Measurements from ENCODE around the gene DRG1.
"Not testable (repeated sequence)": the region's sequence is repeated elsewhere in the genome, so short reads cannot be mapped to it uniquely, and the experiment has no call there.

The DRG1 gene

DNA sequence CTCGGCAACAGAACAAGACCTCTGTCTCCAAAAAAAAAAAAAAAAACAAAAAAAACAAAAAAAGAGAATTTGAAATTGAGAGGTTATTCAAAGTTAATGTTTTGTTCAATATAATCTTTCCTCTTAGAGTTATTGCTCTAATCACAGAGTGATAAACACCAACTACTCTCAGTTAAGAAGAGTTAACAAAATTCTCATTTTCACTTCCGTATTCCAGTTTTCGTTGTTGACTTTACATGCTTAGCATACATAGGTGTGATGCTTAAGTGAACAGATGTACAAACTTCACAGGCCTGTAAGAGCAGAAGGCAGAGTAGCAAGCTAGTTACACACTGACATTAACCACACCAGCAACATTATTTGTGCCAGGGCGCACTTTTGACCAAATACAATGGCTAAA is 77.9 kb downstream of the DRG1 start:
- TF ChIP-seq TARDBP (IDR thresholded peaks at IDR 0.05) (no peak), CTBP1 (IDR thresholded peaks at IDR 0.05; ENCODE audit: borderline replicate concordance) (no peak), FOXK2 (IDR thresholded peaks at IDR 0.05) (no peak), FOXM1 (IDR thresholded peaks at IDR 0.05; ENCODE audit: borderline replicate concordance) (no peak), HDGF (IDR thresholded peaks at IDR 0.05; ENCODE audit: borderline replicate concordance) (no peak), SUZ12 (IDR thresholded peaks at IDR 0.05) (no peak), ZNF384 (IDR thresholded peaks at IDR 0.05) (no peak), NFRKB (IDR thresholded peaks at IDR 0.05) (no peak), BHLHE40 (IDR thresholded peaks at IDR 0.05; ENCODE audit: borderline replicate concordance) (no peak), SP1 (IDR thresholded peaks at IDR 0.05) (no peak), ELF4 (IDR thresholded peaks at IDR 0.05) (no peak), LEF1 (IDR thresholded peaks at IDR 0.05; ENCODE audit: borderline replicate concordance) (no peak), ARNT (IDR thresholded peaks at IDR 0.05) (no peak), L3MBTL2 (conservative IDR thresholded peaks at IDR 0.05) (no peak), FOXA1 (IDR thresholded peaks at IDR 0.05) (no peak)
- TF ChIP-seq, protein P1, sequence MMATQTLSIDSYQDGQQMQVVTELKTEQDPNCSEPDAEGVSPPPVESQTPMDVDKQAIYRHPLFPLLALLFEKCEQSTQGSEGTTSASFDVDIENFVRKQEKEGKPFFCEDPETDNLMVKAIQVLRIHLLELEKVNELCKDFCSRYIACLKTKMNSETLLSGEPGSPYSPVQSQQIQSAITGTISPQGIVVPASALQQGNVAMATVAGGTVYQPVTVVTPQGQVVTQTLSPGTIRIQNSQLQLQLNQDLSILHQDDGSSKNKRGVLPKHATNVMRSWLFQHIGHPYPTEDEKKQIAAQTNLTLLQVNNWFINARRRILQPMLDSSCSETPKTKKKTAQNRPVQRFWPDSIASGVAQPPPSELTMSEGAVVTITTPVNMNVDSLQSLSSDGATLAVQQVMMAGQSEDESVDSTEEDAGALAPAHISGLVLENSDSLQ (IDR thresholded peaks at IDR 0.05): no peak
- ChIA-PET POLR2A (no interaction called here), CTCF (interaction anchor here (0.6 kb wide), 1 partner anchor 843 kb away, joined by 3 read pairs; no protein-coding TSS in a partner anchor)
- DNase-seq (ENCODE audit: extremely low spot score): no peak

DNA sequence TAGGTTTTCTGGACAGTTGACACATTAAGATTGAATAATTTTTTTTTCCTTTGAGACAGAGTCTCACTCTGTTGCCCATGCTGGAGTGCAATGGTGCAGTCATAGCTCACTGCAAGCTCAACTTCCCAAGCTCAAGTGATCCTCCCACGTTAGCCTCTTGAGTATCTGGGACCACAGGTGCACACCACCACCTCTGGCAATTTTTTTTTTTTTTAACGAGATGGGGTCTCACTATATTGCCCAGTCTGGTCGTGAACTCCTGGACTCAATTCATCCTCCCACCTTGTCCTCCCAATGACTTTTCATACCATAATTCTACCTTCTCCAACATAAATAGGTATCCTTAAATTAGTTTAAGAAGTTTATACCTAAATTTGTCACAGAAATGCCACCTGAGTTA is 81.7 kb downstream of the DRG1 start:
- TF ChIP-seq SUZ12 (IDR thresholded peaks at IDR 0.05) (no peak), TARDBP (IDR thresholded peaks at IDR 0.05) (no peak), L3MBTL2 (conservative IDR thresholded peaks at IDR 0.05) (no peak), ARNT (IDR thresholded peaks at IDR 0.05) (no peak), SP1 (IDR thresholded peaks at IDR 0.05) (no peak), BHLHE40 (IDR thresholded peaks at IDR 0.05; ENCODE audit: borderline replicate concordance) (no peak), CTBP1 (IDR thresholded peaks at IDR 0.05; ENCODE audit: borderline replicate concordance) (no peak), HDGF (IDR thresholded peaks at IDR 0.05; ENCODE audit: borderline replicate concordance) (no peak), FOXK2 (IDR thresholded peaks at IDR 0.05) (no peak), FOXA1 (IDR thresholded peaks at IDR 0.05) (no peak), FOXM1 (IDR thresholded peaks at IDR 0.05; ENCODE audit: borderline replicate concordance) (no peak), ELF4 (IDR thresholded peaks at IDR 0.05) (no peak), NFRKB (IDR thresholded peaks at IDR 0.05) (no peak), LEF1 (IDR thresholded peaks at IDR 0.05; ENCODE audit: borderline replicate concordance) (no peak), ZNF384 (IDR thresholded peaks at IDR 0.05) (no peak)
- TF ChIP-seq, protein P1 (IDR thresholded peaks at IDR 0.05): no peak
- no peak for DNase-seq (ENCODE audit: extremely low spot score)
- POLR2A ChIA-PET: no interaction called here
- CTCF ChIA-PET: no interaction called here

DNA sequence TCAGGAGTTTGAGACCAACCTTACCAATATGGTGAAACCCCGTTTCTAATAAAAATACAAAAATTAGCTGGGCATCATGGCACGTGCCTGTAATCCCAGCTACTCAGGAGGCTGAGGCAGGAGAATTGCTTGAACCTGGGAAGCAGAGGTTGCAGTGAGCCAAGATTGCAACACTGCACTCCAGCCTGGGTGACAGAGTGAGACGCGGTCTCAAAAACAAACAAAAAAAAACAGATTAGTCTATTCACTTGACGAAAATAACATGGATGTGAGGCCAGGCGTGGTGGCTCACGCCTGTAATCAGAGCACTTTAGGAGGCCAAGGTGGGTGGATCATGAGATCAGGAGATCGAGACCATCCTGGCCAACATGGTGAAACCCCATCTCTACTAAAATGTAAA is 83.1 kb downstream of the DRG1 start:
- POLR2A ChIA-PET; DNase-seq (ENCODE audit: extremely low spot score): not testable (repeated sequence)
- CTCF ChIA-PET: interaction anchor here (0.6 kb wide), 1 partner anchor 8 kb away, joined by 4 read pairs; no protein-coding TSS in a partner anchor
